Measurements from ENCODE around the gene ACSF3. TPM values are rescaled to one million over a fixed set of nuclear protein-coding genes. Genes with fewer than 3 reads are reported as not detected.
"Not testable (repeated sequence)": the region's sequence is repeated elsewhere in the genome, so short reads cannot be mapped to it uniquely, and the experiment has no call there.

The ACSF3 gene
- total RNA-seq, 1 experiment from 2014 or later: 54.9 TPM

DNA sequence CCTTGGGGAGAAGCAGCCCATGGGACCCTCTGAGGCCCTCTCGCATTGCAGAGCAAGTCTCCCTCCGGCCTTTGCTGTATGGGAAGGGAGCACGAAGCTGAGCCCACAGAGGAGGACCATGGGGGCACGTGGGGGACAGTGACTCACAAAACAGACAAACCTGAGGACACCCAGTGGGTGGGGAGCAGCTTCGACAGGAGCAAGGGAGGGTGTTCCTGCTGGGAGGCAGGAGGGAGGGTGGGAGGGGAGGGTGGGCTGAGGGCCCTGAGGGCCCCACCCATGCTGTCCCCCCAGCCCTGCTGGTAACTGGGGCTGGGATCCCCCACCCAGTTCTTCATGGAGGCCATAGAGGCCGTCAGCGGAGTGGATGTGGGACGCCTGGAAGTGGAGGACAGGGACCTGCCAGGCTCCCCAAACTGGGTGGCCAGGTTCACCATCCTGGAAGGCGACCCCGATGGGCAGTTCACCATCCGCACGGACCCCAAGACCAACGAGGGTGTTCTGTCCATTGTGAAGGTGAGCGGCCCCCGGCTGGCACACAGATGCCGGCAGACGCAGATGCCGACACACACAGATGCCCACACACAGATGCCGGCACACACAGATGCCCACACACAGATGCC, 94.2 kb downstream of the ACSF3 start:
- BruUV-seq (replicated peaks): no TSS peak
- no peaks in the 10 kb centered on the region for H3K9me3 Mint-ChIP-seq (ENCODE audit: low read depth, unreplicated experiment)
- no peaks in the 10 kb centered on the region for H3K4me1 Mint-ChIP-seq (ENCODE audit: low read depth, unreplicated experiment)
- no peak overlapping the region for H3K4me3 Mint-ChIP-seq (ENCODE audit: low read depth, unreplicated experiment)
- peaks cover 70% of the 10 kb centered on the region for H3K27me3 Mint-ChIP-seq (ENCODE audit: unreplicated experiment)
- CTCF ChIA-PET: interaction anchor here (0.6 to 1.3 kb wide), 2 partner anchors 8 to 17 kb away, joined by 3 read pairs; partner anchors contain the start of gene CDH15
- TF ChIP-seq, protein P1, sequence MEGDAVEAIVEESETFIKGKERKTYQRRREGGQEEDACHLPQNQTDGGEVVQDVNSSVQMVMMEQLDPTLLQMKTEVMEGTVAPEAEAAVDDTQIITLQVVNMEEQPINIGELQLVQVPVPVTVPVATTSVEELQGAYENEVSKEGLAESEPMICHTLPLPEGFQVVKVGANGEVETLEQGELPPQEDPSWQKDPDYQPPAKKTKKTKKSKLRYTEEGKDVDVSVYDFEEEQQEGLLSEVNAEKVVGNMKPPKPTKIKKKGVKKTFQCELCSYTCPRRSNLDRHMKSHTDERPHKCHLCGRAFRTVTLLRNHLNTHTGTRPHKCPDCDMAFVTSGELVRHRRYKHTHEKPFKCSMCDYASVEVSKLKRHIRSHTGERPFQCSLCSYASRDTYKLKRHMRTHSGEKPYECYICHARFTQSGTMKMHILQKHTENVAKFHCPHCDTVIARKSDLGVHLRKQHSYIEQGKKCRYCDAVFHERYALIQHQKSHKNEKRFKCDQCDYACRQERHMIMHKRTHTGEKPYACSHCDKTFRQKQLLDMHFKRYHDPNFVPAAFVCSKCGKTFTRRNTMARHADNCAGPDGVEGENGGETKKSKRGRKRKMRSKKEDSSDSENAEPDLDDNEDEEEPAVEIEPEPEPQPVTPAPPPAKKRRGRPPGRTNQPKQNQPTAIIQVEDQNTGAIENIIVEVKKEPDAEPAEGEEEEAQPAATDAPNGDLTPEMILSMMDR (IDR thresholded peaks at IDR 0.05; ENCODE audit: unreplicated experiment): no peak
- DNase-seq: no peak
- H3K36me3 Mint-ChIP-seq (ENCODE audit: insufficient read depth, unreplicated experiment): peaks cover 15% of the 10 kb centered on the region
- intact Hi-C loops (cut with micrococcal nuclease; ENCODE audit: unreplicated experiment): no loop called here
- no peak overlapping the region for H3K27ac Mint-ChIP-seq (ENCODE audit: unreplicated experiment)

DNA sequence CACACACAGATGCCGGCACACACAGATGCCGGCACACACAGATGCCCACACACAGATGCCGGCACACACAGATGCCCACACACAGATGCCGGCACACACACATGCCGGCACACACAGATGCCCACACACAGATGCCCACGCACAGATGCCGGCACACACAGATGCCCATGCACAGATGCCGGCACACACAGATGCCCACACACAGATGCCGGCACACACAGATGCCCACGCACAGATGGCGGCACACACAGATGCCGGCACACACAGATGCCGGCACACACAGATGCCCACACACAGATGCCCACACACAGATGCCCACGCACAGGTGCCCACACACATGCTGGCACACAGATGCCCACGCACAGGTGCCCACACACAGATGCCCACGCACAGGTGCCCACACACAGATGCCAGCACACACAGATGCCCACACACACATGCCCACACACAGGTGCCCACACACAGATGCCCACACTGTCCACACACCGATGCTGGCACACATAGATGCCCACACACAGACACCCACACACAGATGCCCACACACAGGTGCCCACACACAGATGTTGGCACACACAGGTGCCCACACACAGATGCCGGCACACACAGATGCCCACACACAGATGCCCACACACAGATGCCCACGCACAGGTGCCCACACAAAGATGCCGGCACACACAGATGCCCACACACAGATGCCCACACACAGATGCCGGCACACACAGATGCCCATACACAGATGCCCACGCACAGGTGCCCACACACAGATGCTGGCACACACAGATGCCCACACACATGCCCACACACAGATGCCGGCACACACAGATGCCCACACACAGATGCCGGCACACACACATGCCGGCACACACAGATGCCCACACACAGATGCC, 95.1 kb downstream of the ACSF3 start:
- H3K27ac Mint-ChIP-seq (ENCODE audit: unreplicated experiment); CTCF ChIA-PET; intact Hi-C loops (cut with micrococcal nuclease; ENCODE audit: unreplicated experiment); H3K4me1 Mint-ChIP-seq (ENCODE audit: low read depth, unreplicated experiment); BruUV-seq (replicated peaks); H3K4me3 Mint-ChIP-seq (ENCODE audit: low read depth, unreplicated experiment); H3K9me3 Mint-ChIP-seq (ENCODE audit: low read depth, unreplicated experiment); DNase-seq: not testable (repeated sequence)
- peaks cover 62% of the 10 kb centered on the region for H3K27me3 Mint-ChIP-seq (ENCODE audit: unreplicated experiment)
- peaks cover 18% of the 10 kb centered on the region for H3K36me3 Mint-ChIP-seq (ENCODE audit: insufficient read depth, unreplicated experiment)

DNA sequence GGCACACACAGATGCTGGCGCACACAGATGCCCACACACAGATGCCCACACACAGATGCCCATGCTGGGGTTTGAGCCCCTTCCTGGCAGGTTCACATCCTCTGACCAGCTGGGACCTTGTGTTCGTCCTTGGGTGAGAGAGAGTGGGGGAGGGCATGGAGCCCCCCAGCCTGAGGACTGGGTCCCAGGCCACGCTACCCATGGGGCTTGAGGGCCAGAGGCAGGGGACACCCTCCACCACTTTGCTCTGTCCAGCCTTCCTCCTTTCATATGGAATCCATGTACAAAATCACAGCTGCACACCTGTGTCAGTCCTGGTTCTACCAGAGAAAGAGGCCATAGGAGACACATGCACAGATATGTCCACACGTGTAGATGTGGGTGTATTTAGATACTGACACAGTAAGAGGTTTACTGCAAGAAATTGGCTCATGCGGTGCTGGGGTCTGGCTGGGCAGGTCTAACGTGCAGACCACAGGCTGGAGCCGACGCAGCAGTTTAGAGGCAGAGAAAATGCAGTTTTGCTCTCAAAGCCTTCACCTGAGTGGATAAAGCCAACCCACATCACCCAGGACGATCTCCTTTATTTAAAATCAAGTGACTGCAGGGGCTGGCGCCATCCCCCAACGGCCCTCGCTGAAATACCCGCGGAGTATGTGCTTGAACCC, 95.8 kb downstream of the ACSF3 start:
- CTCF ChIA-PET: no interaction called here

DNA sequence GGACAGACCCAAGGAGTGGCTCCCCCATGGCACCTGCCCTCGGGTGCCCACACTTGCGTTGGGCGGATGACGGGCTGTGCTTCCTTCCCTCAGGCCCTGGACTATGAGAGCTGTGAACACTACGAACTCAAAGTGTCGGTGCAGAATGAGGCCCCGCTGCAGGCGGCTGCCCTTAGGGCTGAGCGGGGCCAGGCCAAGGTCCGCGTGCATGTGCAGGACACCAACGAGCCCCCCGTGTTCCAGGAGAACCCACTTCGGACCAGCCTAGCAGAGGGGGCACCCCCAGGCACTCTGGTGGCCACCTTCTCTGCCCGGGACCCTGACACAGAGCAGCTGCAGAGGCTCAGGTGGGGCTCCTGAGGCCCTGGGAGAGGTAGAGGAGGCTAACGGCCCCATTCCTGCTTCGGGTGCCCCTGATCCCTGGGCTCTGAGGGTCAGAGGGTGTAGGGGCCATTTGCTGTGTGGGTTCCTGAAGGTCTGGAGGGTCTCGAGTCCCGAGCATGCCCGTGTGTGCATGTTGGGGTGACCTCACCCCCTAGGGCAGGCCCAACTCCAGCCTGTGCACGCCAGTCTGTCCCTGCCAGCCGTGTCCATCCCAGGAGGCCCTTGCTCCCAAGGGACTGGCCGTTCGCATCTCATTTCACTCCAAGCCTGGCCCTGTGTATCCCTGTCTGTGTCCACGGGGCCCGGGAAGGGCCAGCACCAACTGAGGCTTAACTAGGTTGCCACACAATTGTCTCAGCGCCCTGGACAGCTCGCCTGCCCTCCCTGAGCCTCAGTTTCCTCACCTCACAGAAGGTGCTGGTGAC, 96.7 kb downstream of the ACSF3 start:
- no peak overlapping the region for H3K4me3 Mint-ChIP-seq (ENCODE audit: low read depth, unreplicated experiment)
- H3K27me3 Mint-ChIP-seq (ENCODE audit: unreplicated experiment): peaks cover 47% of the 10 kb centered on the region
- H3K4me1 Mint-ChIP-seq (ENCODE audit: low read depth, unreplicated experiment): no peaks in the 10 kb centered on the region
- no peak overlapping the region for H3K27ac Mint-ChIP-seq (ENCODE audit: unreplicated experiment)
- no peaks in the 10 kb centered on the region for H3K9me3 Mint-ChIP-seq (ENCODE audit: low read depth, unreplicated experiment)
- TF ChIP-seq, protein P1 (IDR thresholded peaks at IDR 0.05; ENCODE audit: unreplicated experiment): no peak
- peaks cover 15% of the 10 kb centered on the region for H3K36me3 Mint-ChIP-seq (ENCODE audit: insufficient read depth, unreplicated experiment)
- intact Hi-C loops (cut with micrococcal nuclease; ENCODE audit: unreplicated experiment): no loop called here
- DNase-seq: no peak
- no TSS peak for BruUV-seq (replicated peaks)
- CTCF ChIA-PET: interaction anchor here (0.8 kb wide), 1 partner anchor 13 kb away, joined by 5 read pairs; no protein-coding TSS in a partner anchor

More for the DNA sequence above, 95.8 kb downstream of the ACSF3 start:
- no peak for DNase-seq
- Mint-ChIP-seq H3K4me3 (ENCODE audit: low read depth, unreplicated experiment) (no peak overlapping the region), H3K36me3 (ENCODE audit: insufficient read depth, unreplicated experiment) (peaks cover 16% of the 10 kb centered on the region), H3K9me3 (ENCODE audit: low read depth, unreplicated experiment) (no peaks in the 10 kb centered on the region), H3K27me3 (ENCODE audit: unreplicated experiment) (peaks cover 54% of the 10 kb centered on the region), H3K27ac (ENCODE audit: unreplicated experiment) (no peak overlapping the region), H3K4me1 (ENCODE audit: low read depth, unreplicated experiment) (no peaks in the 10 kb centered on the region)
- TF ChIP-seq, protein P1 (IDR thresholded peaks at IDR 0.05; ENCODE audit: unreplicated experiment): no peak
- intact Hi-C loops (cut with micrococcal nuclease; ENCODE audit: unreplicated experiment): no loop called here
- no TSS peak for BruUV-seq (replicated peaks)

Measured in Calu3 (cell line).